ENCODE data around the gene FBXO27. TPM values are rescaled to one million over a fixed set of nuclear protein-coding genes. Genes with fewer than 3 reads are reported as not detected.
"Not testable (repeated sequence)": the region's sequence is repeated elsewhere in the genome, so short reads cannot be mapped to it uniquely, and the experiment has no call there.

Gene FBXO27
- total RNA-seq, 2 experiments from 2014 or later, result 0.18 TPM; not detected in 1

GRCh38 chr19:38997576-38997975, 34.8 kb downstream of the FBXO27 start:
- H3K9me3 Mint-ChIP-seq; DNase-seq; H3K4me3 Mint-ChIP-seq; H3K27me3 Mint-ChIP-seq; H3K4me1 Mint-ChIP-seq; H3K36me3 Mint-ChIP-seq (ENCODE audit: low read depth); H3K27ac Mint-ChIP-seq; POLR2A ChIA-PET: not testable (repeated sequence)
- CTCF ChIA-PET, result interaction anchor here (0.6 kb wide), 2 partner anchors 26 to 49 kb away, joined by 3 to 4 read pairs; no protein-coding TSS in a partner anchor

DNA sequence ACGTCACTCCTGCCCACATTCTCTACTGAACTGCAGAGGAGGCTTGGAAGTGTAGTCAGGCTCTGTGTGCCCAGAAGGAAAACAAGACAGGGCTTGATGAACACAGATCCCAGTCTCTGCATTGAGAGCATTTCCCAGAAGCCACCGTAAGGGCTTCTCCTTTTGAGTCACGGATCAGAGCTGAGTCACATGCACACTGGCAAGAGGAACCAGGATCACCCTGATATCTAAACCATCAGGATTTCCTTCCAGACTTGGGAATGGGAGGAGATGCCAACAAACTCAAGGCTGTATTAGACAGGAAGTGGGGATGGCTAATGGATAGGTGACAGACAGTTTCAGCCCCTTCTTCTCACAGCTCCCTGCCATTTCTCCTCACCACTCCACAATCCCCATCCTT, 39.1 kb downstream of the FBXO27 start:
- ChIA-PET POLR2A (no interaction called here), CTCF (interaction anchor here (0.7 kb wide), 1 partner anchor 532 kb away, joined by 3 read pairs; no protein-coding TSS in a partner anchor)
- H3K4me1 Mint-ChIP-seq, result no peaks in the 10 kb centered on the region
- no peak overlapping the region for H3K4me3 Mint-ChIP-seq
- no peaks in the 10 kb centered on the region for H3K36me3 Mint-ChIP-seq (ENCODE audit: low read depth)
- H3K9me3 Mint-ChIP-seq, result no peaks in the 10 kb centered on the region
- no peak for DNase-seq
- H3K27ac Mint-ChIP-seq, result no peak overlapping the region
- peaks cover 25% of the 10 kb centered on the region for H3K27me3 Mint-ChIP-seq

DNA sequence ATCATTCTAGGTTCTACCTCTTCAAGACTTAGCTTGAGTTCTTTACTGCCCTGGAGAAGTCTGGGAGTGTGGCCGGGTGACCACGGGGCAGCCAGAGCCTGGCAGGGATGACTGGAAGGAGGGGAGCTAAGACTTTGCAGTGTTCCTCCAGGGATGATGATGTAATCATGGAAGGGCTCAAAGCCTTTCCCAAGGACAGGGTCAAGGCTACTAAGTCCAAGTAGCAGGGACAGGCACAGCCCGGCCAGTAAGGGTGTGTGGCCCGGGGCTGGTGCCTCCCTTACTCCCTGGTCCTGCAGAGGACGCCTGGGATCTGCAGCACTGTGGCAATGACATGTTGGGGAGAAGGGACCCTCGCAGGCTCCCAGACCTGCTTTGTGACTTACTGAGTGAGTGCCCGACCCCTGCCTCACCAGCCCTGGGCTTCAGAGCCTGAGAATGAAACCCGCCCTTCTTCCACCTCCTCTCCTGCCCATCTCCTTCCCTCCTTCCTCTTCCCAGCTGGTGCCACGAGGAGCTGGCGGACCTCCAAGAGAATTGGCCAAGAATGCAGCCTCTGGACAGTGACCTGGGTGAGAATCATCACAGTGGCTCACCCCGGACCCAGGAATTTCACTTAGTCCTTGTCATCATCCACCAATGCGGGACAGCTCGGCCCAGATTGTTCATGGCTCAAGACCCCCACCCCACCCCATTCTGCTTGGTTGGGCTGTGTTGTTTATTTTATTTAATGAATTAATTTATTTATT, 41.2 kb downstream of the FBXO27 start:
- H3K36me3 Mint-ChIP-seq (ENCODE audit: low read depth), result no peaks in the 10 kb centered on the region
- no peak for DNase-seq
- no peaks in the 10 kb centered on the region for H3K9me3 Mint-ChIP-seq
- CTCF ChIA-PET, result no interaction called here
- H3K27ac Mint-ChIP-seq, result no peak overlapping the region
- H3K4me1 Mint-ChIP-seq, result no peaks in the 10 kb centered on the region
- POLR2A ChIA-PET, result no interaction called here
- H3K27me3 Mint-ChIP-seq, result peaks cover 27% of the 10 kb centered on the region
- no peak overlapping the region for H3K4me3 Mint-ChIP-seq

GRCh38 chr19:38989614-38990013, 42.7 kb downstream of the FBXO27 start:
- H3K4me1 Mint-ChIP-seq; POLR2A ChIA-PET; H3K27ac Mint-ChIP-seq; CTCF ChIA-PET; H3K9me3 Mint-ChIP-seq; DNase-seq; H3K4me3 Mint-ChIP-seq; H3K36me3 Mint-ChIP-seq (ENCODE audit: low read depth): not testable (repeated sequence)
- peaks cover 32% of the 10 kb centered on the region for H3K27me3 Mint-ChIP-seq

DNA sequence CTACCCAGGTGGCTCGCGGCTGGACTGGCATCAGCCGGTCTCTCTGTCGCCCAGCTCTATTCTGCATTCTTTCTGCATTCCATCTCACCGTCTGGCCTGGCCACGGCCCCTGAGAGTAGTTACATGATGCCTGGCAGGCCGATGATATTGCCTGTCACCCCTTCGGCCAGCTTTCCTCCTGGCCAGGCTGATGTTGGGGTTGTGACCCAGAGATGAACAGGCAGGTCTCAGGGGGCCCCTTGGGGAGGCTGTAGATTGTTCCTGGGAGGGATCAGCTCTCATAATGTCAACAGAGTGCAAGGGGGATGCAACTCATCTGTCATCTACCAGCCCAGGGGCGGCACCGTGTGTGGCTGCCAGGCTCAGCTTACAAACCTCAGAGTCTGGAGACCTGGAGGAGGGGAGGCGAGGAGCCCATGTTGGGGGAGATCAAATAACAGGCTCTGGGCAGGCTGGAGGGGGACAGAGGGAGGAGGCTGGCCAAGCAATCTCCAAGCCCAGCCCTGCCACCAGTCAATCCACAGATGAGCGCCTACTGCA, 43.2 kb downstream of the FBXO27 start:
- Mint-ChIP-seq H3K9me3 (no peaks in the 10 kb centered on the region), H3K36me3 (ENCODE audit: low read depth) (no peaks in the 10 kb centered on the region), H3K4me1 (no peaks in the 10 kb centered on the region), H3K27me3 (peaks cover 32% of the 10 kb centered on the region), H3K4me3 (no peak overlapping the region), H3K27ac (no peak overlapping the region)
- ChIA-PET CTCF (no interaction called here), POLR2A (no interaction called here)
- DNase-seq, result no peak

DNA sequence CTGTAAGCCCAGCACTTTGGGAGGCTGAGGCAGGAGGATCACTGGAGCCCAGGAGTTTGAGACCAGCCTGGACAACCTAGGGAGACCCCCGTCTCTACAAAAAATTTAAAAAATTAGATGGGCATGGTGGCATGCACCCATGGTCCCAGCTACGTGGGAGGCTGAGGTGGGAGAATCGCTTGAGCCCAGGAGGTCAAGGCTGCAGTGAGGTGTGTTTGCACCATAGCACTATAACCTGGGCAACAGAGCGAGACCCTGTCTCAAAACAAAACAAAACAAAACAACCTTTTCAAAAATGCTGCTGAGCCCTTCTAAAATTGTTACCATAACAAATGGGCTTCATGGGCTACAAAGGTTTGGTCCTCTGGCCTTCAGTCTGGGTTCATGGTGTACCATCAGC, 43.7 kb downstream of the FBXO27 start:
- peaks cover 32% of the 10 kb centered on the region for H3K27me3 Mint-ChIP-seq
- H3K4me3 Mint-ChIP-seq; H3K27ac Mint-ChIP-seq; DNase-seq; H3K9me3 Mint-ChIP-seq; H3K36me3 Mint-ChIP-seq (ENCODE audit: low read depth); H3K4me1 Mint-ChIP-seq; POLR2A ChIA-PET; CTCF ChIA-PET: not testable (repeated sequence)

DNA sequence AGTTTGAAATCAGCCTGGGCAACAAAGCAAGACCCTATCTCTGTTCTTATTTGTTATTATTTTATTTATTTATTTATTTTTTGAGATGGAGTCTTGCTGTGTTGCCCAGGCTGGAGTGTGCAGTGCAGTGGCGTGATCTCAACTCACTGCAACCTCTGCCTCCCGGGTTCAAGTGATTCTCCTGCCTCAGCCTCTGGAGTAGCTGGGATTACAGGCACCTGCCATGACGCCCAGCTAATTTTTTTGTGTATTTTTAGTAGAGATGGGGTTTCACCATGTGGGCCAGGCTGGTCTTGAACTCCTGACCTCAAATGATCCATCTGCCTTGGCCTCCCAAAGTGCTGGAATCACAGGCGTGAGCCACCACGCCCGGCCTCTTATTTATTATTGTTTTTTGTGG, 44.6 kb downstream of the FBXO27 start:
- H3K9me3 Mint-ChIP-seq; H3K27ac Mint-ChIP-seq; DNase-seq; CTCF ChIA-PET; H3K4me1 Mint-ChIP-seq; H3K36me3 Mint-ChIP-seq (ENCODE audit: low read depth); H3K4me3 Mint-ChIP-seq; POLR2A ChIA-PET: not testable (repeated sequence)
- peaks cover 31% of the 10 kb centered on the region for H3K27me3 Mint-ChIP-seq

DNA sequence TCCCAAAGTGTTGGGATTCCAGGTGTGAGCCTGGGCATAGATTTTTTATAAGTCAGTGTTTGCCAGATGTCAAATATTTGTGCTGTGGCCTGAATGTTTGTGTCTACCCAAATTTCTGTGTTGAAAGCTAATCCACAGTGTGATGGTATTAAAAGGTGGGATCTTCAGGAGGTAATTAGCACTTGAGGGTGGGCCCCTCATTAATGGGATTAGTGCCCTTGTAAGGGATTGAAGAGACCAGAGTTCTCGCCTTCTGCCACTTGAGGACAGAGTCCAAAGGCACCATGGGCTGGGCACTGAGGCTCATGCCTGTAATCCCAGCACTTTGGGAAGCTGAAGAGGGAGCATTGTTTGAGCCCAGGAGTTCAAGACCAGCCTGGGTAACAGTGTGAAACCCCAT, 47.1 kb downstream of the FBXO27 start:
- H3K4me1 Mint-ChIP-seq, result no peaks in the 10 kb centered on the region
- no peak overlapping the region for H3K4me3 Mint-ChIP-seq
- POLR2A ChIA-PET, result no interaction called here
- H3K27me3 Mint-ChIP-seq, result peaks cover 16% of the 10 kb centered on the region
- peaks cover 4% of the 10 kb centered on the region for H3K9me3 Mint-ChIP-seq
- CTCF ChIA-PET, result no interaction called here
- H3K36me3 Mint-ChIP-seq (ENCODE audit: low read depth), result peaks cover 4% of the 10 kb centered on the region
- H3K27ac Mint-ChIP-seq, result no peak overlapping the region
- no peak for DNase-seq

GRCh38 chr19:38980583-38981374, 51.6 kb downstream of the FBXO27 start:
- peaks cover 17% of the 10 kb centered on the region for H3K27me3 Mint-ChIP-seq
- H3K9me3 Mint-ChIP-seq, result peaks cover 8% of the 10 kb centered on the region
- no peak overlapping the region for H3K27ac Mint-ChIP-seq
- ChIA-PET POLR2A (no interaction called here), CTCF (no interaction called here)
- DNase-seq, result no peak
- peaks cover 25% of the 10 kb centered on the region for H3K4me1 Mint-ChIP-seq
- H3K4me3 Mint-ChIP-seq, result no peak overlapping the region
- H3K36me3 Mint-ChIP-seq (ENCODE audit: low read depth), result peaks cover 4% of the 10 kb centered on the region

DNA sequence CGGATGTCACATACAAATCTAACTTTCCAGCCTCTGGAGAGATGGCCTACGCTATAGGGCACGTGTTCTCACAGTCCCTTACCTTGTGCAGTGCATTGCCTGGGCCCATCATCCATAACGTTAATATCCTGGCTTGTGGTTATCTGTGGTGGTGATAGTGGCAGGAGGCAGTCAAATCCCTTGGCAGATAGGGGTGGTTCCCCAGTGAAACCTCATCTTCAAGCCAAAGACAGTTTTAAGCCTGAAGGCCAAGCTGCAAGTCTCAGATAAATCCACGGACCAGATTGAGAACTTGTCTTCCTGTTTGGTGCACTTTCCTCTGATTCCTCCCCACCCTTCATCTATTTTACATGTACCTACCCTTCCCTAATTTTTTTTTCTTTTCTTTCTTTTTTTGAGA, 52.5 kb downstream of the FBXO27 start:
- POLR2A ChIA-PET, result no interaction called here
- H3K4me3 Mint-ChIP-seq, result no peak overlapping the region

DNA sequence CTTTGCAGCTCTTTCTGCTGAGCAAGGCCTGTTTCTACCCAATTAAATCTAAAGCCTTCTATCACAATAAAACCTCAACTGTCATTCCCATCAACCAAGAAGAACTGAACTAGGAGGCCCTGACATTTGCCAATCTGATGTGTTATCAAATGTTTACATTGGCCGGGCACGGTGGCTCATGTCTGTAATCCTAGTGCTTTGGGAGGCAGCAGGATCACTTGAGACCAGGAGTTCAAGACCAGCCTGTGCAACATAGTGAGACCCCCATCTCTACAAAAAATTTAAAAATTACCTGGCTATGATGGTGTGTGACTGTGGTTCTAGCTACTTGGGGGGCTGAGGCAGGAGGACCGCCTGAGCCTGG, 54.0 kb downstream of the FBXO27 start:
- Mint-ChIP-seq H3K27me3 (peaks cover 22% of the 10 kb centered on the region), H3K27ac (peak overlapping the region; percentile 48), H3K9me3 (peaks cover 8% of the 10 kb centered on the region), H3K4me1 (peaks cover 29% of the 10 kb centered on the region), H3K4me3 (no peak overlapping the region), H3K36me3 (ENCODE audit: low read depth) (peaks cover 7% of the 10 kb centered on the region)
- ChIA-PET CTCF (interaction anchor here (0.6 kb wide), 1 partner anchor 22 kb away, joined by 4 read pairs; no protein-coding TSS in a partner anchor), POLR2A (no interaction called here)
- DNase-seq, result no peak

More for the DNA sequence above, 52.5 kb downstream of the FBXO27 start:
- DNase-seq, result no peak
- peaks cover 8% of the 10 kb centered on the region for H3K9me3 Mint-ChIP-seq
- peaks cover 28% of the 10 kb centered on the region for H3K4me1 Mint-ChIP-seq
- CTCF ChIA-PET, result no interaction called here
- H3K36me3 Mint-ChIP-seq (ENCODE audit: low read depth), result peaks cover 7% of the 10 kb centered on the region
- H3K27me3 Mint-ChIP-seq, result peaks cover 18% of the 10 kb centered on the region
- H3K27ac Mint-ChIP-seq, result no peak overlapping the region

DNA sequence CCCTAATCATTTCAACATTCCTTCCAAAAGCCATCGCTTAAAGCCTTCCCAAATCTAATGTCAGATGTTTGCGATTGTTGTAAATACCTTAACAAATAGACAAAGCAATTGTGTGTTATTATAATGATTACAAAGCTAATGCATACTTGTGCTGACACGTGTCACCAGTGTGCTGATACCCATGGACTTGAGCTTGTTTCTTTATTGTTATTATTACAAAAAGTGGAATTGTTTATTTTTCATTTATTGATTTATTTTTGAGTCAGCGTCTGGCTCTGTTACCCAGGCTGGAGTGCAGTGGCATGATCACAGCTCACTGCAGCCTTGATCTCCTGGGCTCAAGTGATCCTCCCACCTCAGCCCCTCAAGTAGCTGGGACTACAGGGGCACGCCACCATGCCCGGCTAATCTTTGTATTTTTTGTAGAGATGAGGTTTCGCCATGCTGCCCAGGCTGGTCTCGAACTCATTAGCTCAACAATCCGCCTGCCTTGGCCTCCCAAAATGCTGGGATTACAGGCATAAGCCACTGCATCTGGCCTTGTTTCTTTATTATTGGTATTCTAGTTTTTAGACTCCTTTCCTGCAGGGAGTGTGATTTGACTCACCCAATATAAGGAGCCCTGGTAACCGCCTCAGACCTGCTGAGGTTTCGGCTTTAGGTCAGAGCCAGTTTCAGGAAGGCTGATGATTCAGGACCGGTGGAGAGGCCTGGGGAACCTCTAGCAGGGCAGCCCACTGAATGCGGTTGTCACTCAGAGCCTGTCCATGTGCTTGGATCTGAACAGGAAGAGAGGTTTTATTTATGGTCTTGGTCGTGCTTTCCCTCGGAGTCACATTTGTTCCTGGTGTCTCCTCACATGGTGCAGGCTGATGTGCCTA, 54.7 kb downstream of the FBXO27 start:
- Mint-ChIP-seq H3K36me3 (ENCODE audit: low read depth) (peaks cover 7% of the 10 kb centered on the region), H3K27me3 (peaks cover 22% of the 10 kb centered on the region), H3K9me3 (peaks cover 8% of the 10 kb centered on the region), H3K4me3 (no peak overlapping the region), H3K4me1 (peaks cover 29% of the 10 kb centered on the region), H3K27ac (peak overlapping the region; percentile 48)
- peak; percentile 69 for DNase-seq
- POLR2A ChIA-PET, result no interaction called here
- CTCF ChIA-PET, result interaction anchor here (0.6 to 1.2 kb wide), 3 partner anchors 10 to 21 kb away, joined by 3 to 4 read pairs (median 3); no protein-coding TSS in a partner anchor

DNA sequence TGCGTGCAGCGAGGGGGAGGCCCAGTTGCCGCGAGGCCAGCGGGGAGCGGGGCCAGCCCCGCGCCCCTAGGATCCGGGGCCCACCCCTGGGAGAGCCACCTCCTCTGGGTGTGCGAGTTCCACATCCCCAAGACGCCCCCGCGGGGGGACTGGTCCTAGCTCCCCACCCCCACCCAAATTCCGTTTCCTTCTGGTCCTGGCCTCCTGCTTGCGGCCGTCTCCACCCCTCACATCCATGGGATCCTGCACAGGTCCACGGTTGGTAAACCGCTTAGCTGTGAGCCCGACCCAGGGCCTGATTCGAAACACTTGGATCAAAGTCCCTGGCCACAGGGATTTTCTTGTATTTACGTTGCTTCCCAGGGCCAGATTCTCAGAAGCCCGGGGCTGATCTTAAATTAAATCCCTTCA, 56.5 kb downstream of the FBXO27 start:
- H3K27me3 Mint-ChIP-seq, result peaks cover 25% of the 10 kb centered on the region
- H3K4me1 Mint-ChIP-seq, result peaks cover 29% of the 10 kb centered on the region
- DNase-seq, result no peak
- peaks cover 8% of the 10 kb centered on the region for H3K9me3 Mint-ChIP-seq
- H3K36me3 Mint-ChIP-seq (ENCODE audit: low read depth), result peaks cover 7% of the 10 kb centered on the region
- ChIA-PET CTCF (no interaction called here), POLR2A (no interaction called here)
- no peak overlapping the region for H3K4me3 Mint-ChIP-seq
- no peak overlapping the region for H3K27ac Mint-ChIP-seq
